ENCODE data around the gene STAU1.

DNA sequence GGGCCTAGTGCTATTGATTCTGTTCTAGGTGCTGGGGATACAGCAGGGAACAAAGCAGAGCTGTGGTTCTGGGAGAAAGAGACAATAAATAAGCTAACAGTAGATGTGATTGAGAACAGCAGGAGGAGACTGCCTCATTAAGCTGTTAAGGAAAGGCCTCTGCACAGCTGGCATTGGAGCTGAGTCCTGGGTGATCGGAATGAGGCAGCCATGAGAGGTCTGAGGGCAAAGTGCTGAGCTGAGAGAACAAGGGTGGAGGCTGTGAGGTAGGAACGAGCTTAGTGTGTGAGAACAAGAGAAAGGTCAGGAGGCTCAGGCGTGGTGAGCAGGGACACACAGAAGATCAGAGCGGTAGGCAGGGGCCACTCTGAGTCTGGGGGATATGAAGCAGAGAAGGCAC lies 49.4 kb upstream of the STAU1 start:
- TF ChIP-seq MYPOP (CRISPR knock-in tag; IDR thresholded peaks at IDR 0.05) (no peak), HNRNPK (IDR thresholded peaks at IDR 0.05; ENCODE audit: low read depth, low read length, poor library complexity, severe bottlenecking) (no peak), FIP1L1 (IDR thresholded peaks at IDR 0.05; ENCODE audit: borderline replicate concordance, insufficient read depth, low read depth, low read length) (no peak), ZXDC (CRISPR knock-in tag; IDR thresholded peaks at IDR 0.05) (no peak), ZNF468 (CRISPR knock-in tag; IDR thresholded peaks at IDR 0.05) (no peak), TBX2 (CRISPR knock-in tag; IDR thresholded peaks at IDR 0.05; ENCODE audit: borderline replicate concordance) (no peak), MED13 (CRISPR knock-in tag; IDR thresholded peaks at IDR 0.05) (no peak), MED1 (CRISPR knock-in tag; IDR thresholded peaks at IDR 0.05) (no peak), NFIC (IDR thresholded peaks at IDR 0.05; ENCODE audit: low read length) (no peak), POLR2A (IDR thresholded peaks at IDR 0.05; ENCODE audit: insufficient read depth in 1 of 2, low read depth in 2 of 2, low read length in 2 of 2) (no peak), U2AF2 (IDR thresholded peaks at IDR 0.05; ENCODE audit: low read depth, low read length) (no peak)
- TF ChIP-seq, protein P1, sequence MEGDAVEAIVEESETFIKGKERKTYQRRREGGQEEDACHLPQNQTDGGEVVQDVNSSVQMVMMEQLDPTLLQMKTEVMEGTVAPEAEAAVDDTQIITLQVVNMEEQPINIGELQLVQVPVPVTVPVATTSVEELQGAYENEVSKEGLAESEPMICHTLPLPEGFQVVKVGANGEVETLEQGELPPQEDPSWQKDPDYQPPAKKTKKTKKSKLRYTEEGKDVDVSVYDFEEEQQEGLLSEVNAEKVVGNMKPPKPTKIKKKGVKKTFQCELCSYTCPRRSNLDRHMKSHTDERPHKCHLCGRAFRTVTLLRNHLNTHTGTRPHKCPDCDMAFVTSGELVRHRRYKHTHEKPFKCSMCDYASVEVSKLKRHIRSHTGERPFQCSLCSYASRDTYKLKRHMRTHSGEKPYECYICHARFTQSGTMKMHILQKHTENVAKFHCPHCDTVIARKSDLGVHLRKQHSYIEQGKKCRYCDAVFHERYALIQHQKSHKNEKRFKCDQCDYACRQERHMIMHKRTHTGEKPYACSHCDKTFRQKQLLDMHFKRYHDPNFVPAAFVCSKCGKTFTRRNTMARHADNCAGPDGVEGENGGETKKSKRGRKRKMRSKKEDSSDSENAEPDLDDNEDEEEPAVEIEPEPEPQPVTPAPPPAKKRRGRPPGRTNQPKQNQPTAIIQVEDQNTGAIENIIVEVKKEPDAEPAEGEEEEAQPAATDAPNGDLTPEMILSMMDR (CRISPR knock-in tag; IDR thresholded peaks at IDR 0.05): no peak
- TF ChIP-seq, protein P2, sequence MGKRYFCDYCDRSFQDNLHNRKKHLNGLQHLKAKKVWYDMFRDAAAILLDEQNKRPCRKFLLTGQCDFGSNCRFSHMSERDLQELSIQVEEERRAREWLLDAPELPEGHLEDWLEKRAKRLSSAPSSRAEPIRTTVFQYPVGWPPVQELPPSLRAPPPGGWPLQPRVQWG (CRISPR knock-in tag; IDR thresholded peaks at IDR 0.05; ENCODE audit: borderline replicate concordance, low read depth): no peak
